ENCODE data around the gene DMRTC1B.
"Not testable (repeated sequence)": the region's sequence is repeated elsewhere in the genome, so short reads cannot be mapped to it uniquely, and the experiment has no call there.

The DMRTC1B gene

GRCh38 chrX:72776653-72777466 is at the start of gene DMRTC1B:
Gene DMRTC1B, plus strand, starts transcription at chrX:72776890. Its CDS starts 68,246 bp downstream, at chrX:72845136.
- H3K9me3 ChIP-seq; in situ Hi-C loops (cut with MboI; ENCODE audit: low sequenced_read_pairs); H3K27me3 ChIP-seq (ENCODE audit: low read depth); H3K36me3 ChIP-seq (replicated peaks); DNase-seq (ENCODE audit: low spot score in 2 of 2); H3K4me1 ChIP-seq; H3K4me3 ChIP-seq: not testable (repeated sequence)

- Histone ChIP-seq H3K4me3 (no peak overlapping the region), H3K36me3 (replicated peaks) (no peaks in the 10 kb centered on the region), H3K4me1 (peaks cover 5% of the 10 kb centered on the region), H3K27me3 (ENCODE audit: low read depth) (no peaks in the 10 kb centered on the region; the same call in 1 of the 2 replicates), H3K9me3 (no peaks in the 10 kb centered on the region)
- in situ Hi-C loops (cut with MboI; ENCODE audit: low sequenced_read_pairs): no loop called here
- no peak for DNase-seq (ENCODE audit: low spot score in 2 of 2)
These were observed 48.8 kb upstream of the DMRTC1B start for GRCh38 chrX:72727846-72728245.

GRCh38 chrX:72733636-72734035 is 43.1 kb upstream of the DMRTC1B start:
- in situ Hi-C loops (cut with MboI; ENCODE audit: low sequenced_read_pairs); DNase-seq (ENCODE audit: low spot score in 2 of 2); H3K4me1 ChIP-seq; H3K27me3 ChIP-seq (ENCODE audit: low read depth); H3K4me3 ChIP-seq; H3K9me3 ChIP-seq; H3K36me3 ChIP-seq (replicated peaks): not testable (repeated sequence)

- no peak overlapping the region for H3K4me3 ChIP-seq
- no peak for DNase-seq (ENCODE audit: low spot score in 2 of 2)
- no peaks in the 10 kb centered on the region for H3K36me3 ChIP-seq (replicated peaks)
- in situ Hi-C loops (cut with MboI; ENCODE audit: low sequenced_read_pairs): no loop called here
- H3K4me1 ChIP-seq: no peaks in the 10 kb centered on the region
- 0 out of 2 replicates have a peak, but pooled peaks cover 2% of the 10 kb centered on the region for H3K27me3 ChIP-seq (ENCODE audit: low read depth)
- H3K9me3 ChIP-seq: no peaks in the 10 kb centered on the region
These were observed 41.1 kb upstream of the DMRTC1B start for GRCh38 chrX:72735561-72735960.

GRCh38 chrX:72745546-72745945 is 31.1 kb upstream of the DMRTC1B start:
- H3K4me3 ChIP-seq; DNase-seq (ENCODE audit: low spot score in 2 of 2); H3K27me3 ChIP-seq (ENCODE audit: low read depth); H3K4me1 ChIP-seq; H3K36me3 ChIP-seq (replicated peaks); H3K9me3 ChIP-seq; in situ Hi-C loops (cut with MboI; ENCODE audit: low sequenced_read_pairs): not testable (repeated sequence)

GRCh38 chrX:72748545-72748944 is 28.1 kb upstream of the DMRTC1B start:
- H3K4me1 ChIP-seq; H3K4me3 ChIP-seq; in situ Hi-C loops (cut with MboI; ENCODE audit: low sequenced_read_pairs); DNase-seq (ENCODE audit: low spot score in 2 of 2); H3K27me3 ChIP-seq (ENCODE audit: low read depth); H3K36me3 ChIP-seq (replicated peaks); H3K9me3 ChIP-seq: not testable (repeated sequence)

- DNase-seq (ENCODE audit: low spot score in 2 of 2); in situ Hi-C loops (cut with MboI; ENCODE audit: low sequenced_read_pairs); H3K4me3 ChIP-seq; H3K27me3 ChIP-seq (ENCODE audit: low read depth); H3K36me3 ChIP-seq (replicated peaks); H3K4me1 ChIP-seq; H3K9me3 ChIP-seq: not testable (repeated sequence)
These were observed 16.2 kb upstream of the DMRTC1B start for GRCh38 chrX:72760454-72760853.

GRCh38 chrX:72777467-72777790 is 739 bp downstream of the DMRTC1B start:
- H3K36me3 ChIP-seq (replicated peaks); H3K9me3 ChIP-seq; H3K4me3 ChIP-seq; H3K27me3 ChIP-seq (ENCODE audit: low read depth); DNase-seq (ENCODE audit: low spot score in 2 of 2); in situ Hi-C loops (cut with MboI; ENCODE audit: low sequenced_read_pairs); H3K4me1 ChIP-seq: not testable (repeated sequence)

- H3K9me3 ChIP-seq; DNase-seq (ENCODE audit: low spot score in 2 of 2); H3K36me3 ChIP-seq (replicated peaks); H3K27me3 ChIP-seq (ENCODE audit: low read depth); H3K4me3 ChIP-seq; H3K4me1 ChIP-seq; in situ Hi-C loops (cut with MboI; ENCODE audit: low sequenced_read_pairs): not testable (repeated sequence)
These were observed 1.5 kb downstream of the DMRTC1B start for GRCh38 chrX:72778146-72778545.

GRCh38 chrX:72782560-72782959 is 5.9 kb downstream of the DMRTC1B start, which contains the start of gene FAM236B:
Gene FAM236B, minus strand, starts transcription at chrX:72782660. Its CDS starts 100 bp downstream, at chrX:72782560.
- H3K27me3 ChIP-seq (ENCODE audit: low read depth); H3K4me3 ChIP-seq; DNase-seq (ENCODE audit: low spot score in 2 of 2); H3K9me3 ChIP-seq; H3K36me3 ChIP-seq (replicated peaks); in situ Hi-C loops (cut with MboI; ENCODE audit: low sequenced_read_pairs); H3K4me1 ChIP-seq: not testable (repeated sequence)

GRCh38 chrX:72783365-72783936 is 6.8 kb downstream of the DMRTC1B start:
- H3K9me3 ChIP-seq; H3K36me3 ChIP-seq (replicated peaks); in situ Hi-C loops (cut with MboI; ENCODE audit: low sequenced_read_pairs); H3K4me1 ChIP-seq; DNase-seq (ENCODE audit: low spot score in 2 of 2); H3K4me3 ChIP-seq; H3K27me3 ChIP-seq (ENCODE audit: low read depth): not testable (repeated sequence)

- H3K36me3 ChIP-seq (replicated peaks); H3K4me1 ChIP-seq; H3K27me3 ChIP-seq (ENCODE audit: low read depth); H3K9me3 ChIP-seq; DNase-seq (ENCODE audit: low spot score in 2 of 2); H3K4me3 ChIP-seq; in situ Hi-C loops (cut with MboI; ENCODE audit: low sequenced_read_pairs): not testable (repeated sequence)
These were observed 7.3 kb downstream of the DMRTC1B start for GRCh38 chrX:72783964-72784363.

- H3K36me3 ChIP-seq (replicated peaks); in situ Hi-C loops (cut with MboI; ENCODE audit: low sequenced_read_pairs); H3K4me1 ChIP-seq: not testable (repeated sequence)
These were observed 11.5 kb downstream of the DMRTC1B start for GRCh38 chrX:72788142-72788541.

GRCh38 chrX:72790390-72790789 is 13.7 kb downstream of the DMRTC1B start:
- H3K9me3 ChIP-seq; H3K4me3 ChIP-seq; H3K27me3 ChIP-seq (ENCODE audit: low read depth); H3K4me1 ChIP-seq; H3K36me3 ChIP-seq (replicated peaks); in situ Hi-C loops (cut with MboI; ENCODE audit: low sequenced_read_pairs); DNase-seq (ENCODE audit: low spot score in 2 of 2): not testable (repeated sequence)

More at GRCh38 chrX:72788142-72788541, 11.5 kb downstream of the DMRTC1B start:
- not testable (repeated sequence) for DNase-seq (ENCODE audit: low spot score in 2 of 2); H3K4me3 ChIP-seq; H3K9me3 ChIP-seq; H3K27me3 ChIP-seq (ENCODE audit: low read depth)
